Nephron (organoid): Measurements from ENCODE around the gene EIF2AK2.
A peak's percentile ranks its signal among the peaks of the same experiment; 100 is the strongest.

ENCODE experiments used
- H3K27ac Mint-ChIP-seq, 3 experiments: 2 replicates each; pipeline ENCODE4 v1.8.0; 2020; ENCODE audit warnings: mixed read lengths in 3 of 3, mild to moderate bottlenecking in 2 of 3, moderate library complexity in 1 of 3
- H3K27me3 Mint-ChIP-seq: 2 replicates; pipeline ENCODE4 v1.8.0; 2021; ENCODE audit warnings: low read depth, mild to moderate bottlenecking, moderate library complexity, mixed read lengths
- H3K36me3 Mint-ChIP-seq: 2 replicates; pipeline ENCODE4 v1.8.0; 2020; ENCODE audit warnings: low read depth, mixed read lengths
- H3K4me1 Mint-ChIP-seq: 2 replicates; pipeline ENCODE4 v1.8.0; 2020; ENCODE audit warnings: mixed read lengths
- H3K4me3 Mint-ChIP-seq, 3 experiments: 2 replicates each; pipeline ENCODE4 v1.8.0; 2020; ENCODE audit warnings: mild to moderate bottlenecking in 3 of 3, mixed read lengths in 3 of 3, moderate library complexity in 2 of 3
- H3K9me3 Mint-ChIP-seq: 2 replicates; pipeline ENCODE4 v1.8.0; 2020; ENCODE audit warnings: mixed read lengths
- TF ChIP-seq, protein P1 (sequence below), 3 experiments: fragments of 200-600 bp; sonication (generic); IDR thresholded peaks; one replicate each; pipeline ENCODE4 v1.5.0; 2021; ENCODE audit warnings: antibody characterized with exemption in 3 of 3; ENCODE audit not compliant: unreplicated experiment in 3 of 3

The EIF2AK2 gene

DNA sequence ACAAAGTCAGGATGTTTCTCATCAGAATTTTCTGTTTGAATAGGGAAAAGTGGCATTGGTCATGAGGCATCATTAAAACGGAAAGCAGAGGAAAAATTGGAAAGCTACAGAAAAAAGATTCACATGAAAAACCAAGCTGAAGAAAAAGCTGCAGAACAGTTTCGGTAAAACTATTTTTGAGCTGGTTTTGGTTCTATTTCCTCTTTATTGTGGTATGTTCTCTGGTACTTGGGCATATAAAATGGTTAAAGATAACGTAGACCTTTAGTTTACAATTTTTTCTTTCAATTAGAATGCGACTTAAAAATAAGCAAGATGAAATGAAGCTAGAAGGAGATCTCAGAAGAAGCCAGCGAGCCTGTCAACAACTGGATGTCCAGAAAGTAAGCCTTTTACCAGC is 64.9 kb downstream of the EIF2AK2 start:
- TF ChIP-seq, protein P1, sequence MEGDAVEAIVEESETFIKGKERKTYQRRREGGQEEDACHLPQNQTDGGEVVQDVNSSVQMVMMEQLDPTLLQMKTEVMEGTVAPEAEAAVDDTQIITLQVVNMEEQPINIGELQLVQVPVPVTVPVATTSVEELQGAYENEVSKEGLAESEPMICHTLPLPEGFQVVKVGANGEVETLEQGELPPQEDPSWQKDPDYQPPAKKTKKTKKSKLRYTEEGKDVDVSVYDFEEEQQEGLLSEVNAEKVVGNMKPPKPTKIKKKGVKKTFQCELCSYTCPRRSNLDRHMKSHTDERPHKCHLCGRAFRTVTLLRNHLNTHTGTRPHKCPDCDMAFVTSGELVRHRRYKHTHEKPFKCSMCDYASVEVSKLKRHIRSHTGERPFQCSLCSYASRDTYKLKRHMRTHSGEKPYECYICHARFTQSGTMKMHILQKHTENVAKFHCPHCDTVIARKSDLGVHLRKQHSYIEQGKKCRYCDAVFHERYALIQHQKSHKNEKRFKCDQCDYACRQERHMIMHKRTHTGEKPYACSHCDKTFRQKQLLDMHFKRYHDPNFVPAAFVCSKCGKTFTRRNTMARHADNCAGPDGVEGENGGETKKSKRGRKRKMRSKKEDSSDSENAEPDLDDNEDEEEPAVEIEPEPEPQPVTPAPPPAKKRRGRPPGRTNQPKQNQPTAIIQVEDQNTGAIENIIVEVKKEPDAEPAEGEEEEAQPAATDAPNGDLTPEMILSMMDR (IDR thresholded peaks at IDR 0.05; ENCODE audit: unreplicated experiment in 3 of 3), result no peak
- H3K9me3 Mint-ChIP-seq, result no peaks in the 10 kb centered on the region
- H3K27ac Mint-ChIP-seq, result no peak overlapping the region
- H3K4me3 Mint-ChIP-seq, result no peak overlapping the region
- H3K36me3 Mint-ChIP-seq, result peaks cover 40% of the 10 kb centered on the region
- no peaks in the 10 kb centered on the region for H3K27me3 Mint-ChIP-seq
- H3K4me1 Mint-ChIP-seq, result no peaks in the 10 kb centered on the region

DNA sequence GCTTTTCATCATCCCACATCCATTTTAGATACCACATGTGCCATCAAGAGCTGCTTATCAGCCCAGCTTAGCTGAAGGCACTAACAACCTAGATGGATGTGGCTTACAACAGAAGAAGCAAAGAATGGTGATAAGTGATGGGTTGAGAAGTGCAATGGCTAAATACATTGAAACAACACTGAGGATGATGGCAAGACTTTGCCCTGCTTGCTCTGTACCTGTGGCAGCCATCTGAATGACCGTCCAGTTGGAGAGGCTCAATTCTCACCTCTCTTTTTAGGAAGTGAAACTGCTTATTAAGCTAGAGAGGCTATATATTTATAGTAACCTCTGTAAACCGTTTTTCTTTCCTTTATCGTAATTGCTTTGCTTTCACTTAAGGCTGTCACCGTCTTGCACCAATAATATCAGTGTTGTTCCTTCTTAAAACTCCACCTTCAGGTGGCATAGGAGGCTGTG is 66.7 kb downstream of the EIF2AK2 start:
- Mint-ChIP-seq H3K9me3 (no peaks in the 10 kb centered on the region), H3K27ac (no peak overlapping the region), H3K36me3 (peaks cover 32% of the 10 kb centered on the region), H3K27me3 (no peaks in the 10 kb centered on the region), H3K4me3 (no peak overlapping the region), H3K4me1 (no peaks in the 10 kb centered on the region)
- TF ChIP-seq, protein P1 (IDR thresholded peaks at IDR 0.05; ENCODE audit: unreplicated experiment in 3 of 3), result no peak

DNA sequence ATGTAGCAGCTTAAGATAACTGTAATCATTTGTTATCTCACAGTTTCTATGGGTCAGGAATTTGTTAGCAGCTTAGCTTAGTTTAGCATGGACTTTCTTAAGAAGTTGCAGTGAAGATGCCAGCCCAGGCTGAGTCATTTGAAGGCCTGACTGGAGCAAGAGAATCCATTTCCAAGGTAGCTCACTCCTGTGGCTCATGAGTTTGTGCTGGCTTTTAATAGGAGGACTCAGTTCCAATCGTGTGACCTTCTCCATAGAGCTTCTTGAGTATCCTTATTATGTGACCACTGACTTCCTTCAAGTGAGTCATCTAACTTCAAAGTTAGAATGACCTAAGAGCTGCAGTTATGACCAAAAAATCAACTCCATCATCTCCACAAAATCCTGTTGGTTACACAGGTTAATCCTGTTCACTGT is 71.0 kb downstream of the EIF2AK2 start:
- H3K9me3 Mint-ChIP-seq, result no peaks in the 10 kb centered on the region
- no peaks in the 10 kb centered on the region for H3K27me3 Mint-ChIP-seq
- TF ChIP-seq, protein P1 (IDR thresholded peaks at IDR 0.05; ENCODE audit: unreplicated experiment in 3 of 3), result no peak
- peaks cover 18% of the 10 kb centered on the region for H3K4me1 Mint-ChIP-seq
- H3K27ac Mint-ChIP-seq, result no peak overlapping the region
- peak overlapping the region in 1 of 3 experiments; percentile 20 for H3K4me3 Mint-ChIP-seq
- peaks cover 31% of the 10 kb centered on the region for H3K36me3 Mint-ChIP-seq

DNA sequence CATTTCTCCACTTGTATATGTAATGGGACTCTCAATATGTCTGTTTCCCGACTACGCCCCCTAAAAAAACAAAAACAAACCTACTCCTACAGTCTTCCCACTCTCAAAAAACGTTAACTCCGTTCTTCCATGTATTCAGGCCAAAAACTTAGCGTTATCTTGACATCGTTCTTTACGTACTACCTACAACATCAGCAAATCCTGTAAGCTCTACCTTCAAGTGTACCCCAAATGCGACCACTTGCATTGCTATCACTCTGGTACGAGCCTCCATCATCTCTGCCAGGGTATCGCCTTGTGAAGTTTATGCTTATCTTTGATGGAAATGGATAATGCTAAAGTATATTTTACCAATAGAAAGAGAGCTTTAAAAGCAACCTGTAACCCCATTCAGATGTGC is 72.0 kb downstream of the EIF2AK2 start:
- Mint-ChIP-seq H3K27me3 (no peaks in the 10 kb centered on the region), H3K36me3 (peaks cover 35% of the 10 kb centered on the region), H3K4me3 (no peak overlapping the region), H3K27ac (no peak overlapping the region), H3K9me3 (no peaks in the 10 kb centered on the region), H3K4me1 (peaks cover 25% of the 10 kb centered on the region)
- TF ChIP-seq, protein P1 (IDR thresholded peaks at IDR 0.05; ENCODE audit: unreplicated experiment in 3 of 3), result no peak

DNA sequence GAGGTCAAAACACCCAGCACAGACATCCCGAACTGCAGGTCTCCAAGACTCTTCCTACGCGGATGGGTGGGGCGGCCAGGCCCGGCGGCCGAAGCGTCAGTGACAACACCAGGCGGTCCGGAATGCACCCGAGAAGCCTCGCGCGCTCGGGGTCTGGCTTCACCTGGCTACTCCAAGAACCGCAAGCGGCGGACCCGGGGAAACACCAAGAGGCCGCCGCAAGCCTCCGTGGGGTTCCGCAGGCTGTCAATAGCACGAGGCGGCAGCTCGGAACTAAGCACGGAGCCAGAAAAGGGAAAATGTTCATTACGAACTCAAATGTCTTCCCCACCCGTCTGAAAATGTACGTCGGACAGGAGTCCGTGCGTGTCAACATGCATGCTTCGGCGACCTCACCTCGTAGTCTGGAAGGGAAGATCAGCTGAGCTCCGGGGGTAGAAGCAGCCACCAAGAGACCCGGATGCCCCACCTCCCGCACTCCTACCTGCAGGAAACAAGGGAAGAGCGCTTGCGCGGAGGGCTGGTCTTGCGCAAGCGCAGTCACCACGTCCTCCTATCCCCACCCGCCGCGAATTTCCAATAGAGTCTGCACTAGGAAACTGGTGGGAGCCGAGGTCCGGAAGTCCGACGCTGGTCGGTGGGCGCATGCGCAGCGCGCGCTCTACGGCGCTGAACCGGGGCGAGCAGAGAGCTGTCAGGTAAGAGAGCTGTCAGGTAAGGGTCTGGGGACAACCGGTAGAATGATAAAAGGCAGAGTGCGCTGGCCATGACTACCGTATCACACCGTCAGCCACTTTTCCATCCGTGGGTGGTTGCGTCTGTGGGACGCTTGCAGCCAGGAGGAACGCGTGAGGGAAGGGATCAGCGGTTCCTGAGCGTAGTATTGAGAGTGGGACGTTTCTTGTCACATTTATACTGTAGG is 72.6 kb downstream of the EIF2AK2 start, which contains the start of the genes GPATCH11 and HEATR5B:
TSS of gene GPATCH11 (plus strand) at position 646 of the 922 bp plus-strand sequence. CDS start 3,864 bp downstream, outside the sequence.
TSS of gene HEATR5B (minus strand) at position 500 of the 922 bp plus-strand sequence. CDS start 958 bp downstream, outside the sequence.
- peaks cover 25% of the 10 kb centered on the region for H3K4me1 Mint-ChIP-seq
- no peaks in the 10 kb centered on the region for H3K9me3 Mint-ChIP-seq
- no peaks in the 10 kb centered on the region for H3K27me3 Mint-ChIP-seq
- peaks cover 31% of the 10 kb centered on the region for H3K36me3 Mint-ChIP-seq
- TF ChIP-seq, protein P1 (IDR thresholded peaks at IDR 0.05; ENCODE audit: unreplicated experiment in 3 of 3), result no peak
- H3K27ac Mint-ChIP-seq, result no peak within 1 kb of the TSS
- H3K4me3 Mint-ChIP-seq, result no peak within 1 kb of the TSS
